ENCODE measurements around the gene ANKRD28. TPM values are rescaled to one million over a fixed set of nuclear protein-coding genes. Genes with fewer than 3 reads are reported as not detected.

Gene ANKRD28
- total RNA-seq, 6 experiments from 2014 or later: 16.4 to 32.2 (median 25.7) TPM

- Histone ChIP-seq H3K27ac (peak overlapping the region; percentile 42 to 77 (median 63)), H3K9me3 (no peaks in the 10 kb centered on the region)
These were observed 29.1 kb downstream of the ANKRD28 start for GRCh38 chr3:15768421-15769255.

DNA sequence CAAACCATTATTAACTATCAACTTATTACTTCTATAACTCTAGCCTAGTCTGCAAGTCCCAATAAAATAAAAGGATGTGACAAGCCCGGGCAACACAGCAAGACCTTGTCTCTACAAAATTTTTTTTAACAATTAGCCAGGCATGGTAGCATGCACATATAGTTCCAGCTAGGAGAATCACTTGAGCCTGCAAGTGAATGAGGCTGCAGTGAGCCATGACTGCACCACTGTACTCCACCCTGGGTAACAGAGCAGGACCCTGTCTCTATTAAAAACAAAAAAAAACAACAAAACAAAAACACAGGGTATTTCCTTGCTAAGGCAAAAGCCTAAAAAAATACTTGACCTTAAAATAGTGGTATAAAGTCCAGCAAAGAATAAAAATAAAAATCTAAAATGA lies 31.4 kb downstream of the ANKRD28 start:
- intact Hi-C loops (cut with DNase I): no loop called here

More at GRCh38 chr3:15768421-15769255, 29.1 kb downstream of the ANKRD28 start:
- TF ChIP-seq CTCF (IDR thresholded peaks at IDR 0.05) (no peak), POLR2A (IDR thresholded peaks at IDR 0.05) (no peak)
- Histone ChIP-seq H3K4me3 (no peak overlapping the region), H3K4me1 (peaks cover 0 to 26% (median 6%) of the 10 kb centered on the region in 4 donors), H3K27me3 (no peaks in the 10 kb centered on the region), H3K36me3 (no peaks in the 10 kb centered on the region)
- DNase-seq: peak in 2 of 3 donors; percentile 52 to 73
- peak; percentile 86 to 93 (median 90) for ATAC-seq
- intact Hi-C loops (cut with DNase I): no loop called here
- WGBS (ENCODE audit: insufficient coverage, low coverage, low lambda C conversion rate, missing lambda C conversion rate): 34% methylated on average over 5 of the region's 5 CpGs

DNA sequence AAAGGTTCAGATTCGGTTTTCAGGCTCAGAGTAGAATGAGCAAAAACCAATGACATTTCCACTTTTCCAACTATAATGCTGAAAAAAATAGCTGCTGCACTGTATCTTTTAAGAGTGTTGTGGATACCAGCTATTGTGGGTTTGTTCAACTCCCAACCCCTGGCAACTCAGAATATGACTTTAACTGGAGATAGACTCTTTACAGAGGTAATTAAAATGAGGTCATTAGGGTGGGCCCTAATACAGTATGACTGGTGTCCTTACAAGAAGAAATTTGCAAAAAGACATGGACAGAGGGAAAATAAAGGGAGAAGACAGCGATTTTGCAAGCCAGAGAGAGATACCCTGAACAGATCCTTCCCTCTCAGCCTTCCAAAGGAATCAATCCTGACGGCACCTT lies 39.5 kb downstream of the ANKRD28 start:
- Histone ChIP-seq H3K27ac (no peak overlapping the region), H3K27me3 (no peaks in the 10 kb centered on the region), H3K4me3 (no peak overlapping the region), H3K36me3 (no peaks in the 10 kb centered on the region), H3K9me3 (no peaks in the 10 kb centered on the region), H3K4me1 (peaks cover 0 to 10% (median 3%) of the 10 kb centered on the region in 4 donors)
- ATAC-seq (no peak), DNase-seq (no peak)
- TF ChIP-seq CTCF (IDR thresholded peaks at IDR 0.05) (no peak), POLR2A (IDR thresholded peaks at IDR 0.05) (no peak)
- 90% methylated on average over 3 of the region's 3 CpGs for WGBS (ENCODE audit: insufficient coverage, low coverage, low lambda C conversion rate, missing lambda C conversion rate)
- intact Hi-C loops (cut with DNase I): no loop called here

More for the DNA sequence above, 31.4 kb downstream of the ANKRD28 start:
- no peaks in the 10 kb centered on the region for H3K27me3 ChIP-seq
- DNase-seq (no peak), ATAC-seq (no peak)
- no peaks in the 10 kb centered on the region for H3K36me3 ChIP-seq
- H3K4me3 ChIP-seq: no peak overlapping the region
- no peak overlapping the region for H3K27ac ChIP-seq
- H3K9me3 ChIP-seq: no peaks in the 10 kb centered on the region
- no peak for TF ChIP-seq POLR2A (IDR thresholded peaks at IDR 0.05)
- TF ChIP-seq CTCF (IDR thresholded peaks at IDR 0.05): no peak
- peaks cover 0 to 21% (median 3%) of the 10 kb centered on the region in 4 donors for H3K4me1 ChIP-seq
- 100% methylated on average over 1 of the region's 1 CpG for WGBS (ENCODE audit: insufficient coverage, low coverage, low lambda C conversion rate, missing lambda C conversion rate)

- TF ChIP-seq CTCF (IDR thresholded peaks at IDR 0.05): no peak
- TF ChIP-seq POLR2A (IDR thresholded peaks at IDR 0.05): no peak
- DNase-seq (no peak), ATAC-seq (no peak)
- Histone ChIP-seq H3K27ac (no peak overlapping the region), H3K36me3 (no peaks in the 10 kb centered on the region), H3K4me3 (no peak overlapping the region), H3K4me1 (peaks cover 0 to 10% (median 4%) of the 10 kb centered on the region in 4 donors), H3K27me3 (no peaks in the 10 kb centered on the region), H3K9me3 (no peaks in the 10 kb centered on the region)
- 71% methylated on average over 1 of the region's 1 CpG for WGBS (ENCODE audit: insufficient coverage, low coverage, low lambda C conversion rate, missing lambda C conversion rate)
- intact Hi-C loops (cut with DNase I): no loop called here
These were observed 40.0 kb downstream of the ANKRD28 start for GRCh38 chr3:15757824-15758223.
